ENCODE data around the gene PLCB1. TPM values are rescaled to one million over a fixed set of nuclear protein-coding genes. Genes with fewer than 3 reads are reported as not detected.

Gene PLCB1
- total and polyA plus RNA-seq, 2 donors (not counting 3 experiments of a cell fraction or from before 2014, with no cell fraction given): 10.2 to 53.4 TPM

DNA sequence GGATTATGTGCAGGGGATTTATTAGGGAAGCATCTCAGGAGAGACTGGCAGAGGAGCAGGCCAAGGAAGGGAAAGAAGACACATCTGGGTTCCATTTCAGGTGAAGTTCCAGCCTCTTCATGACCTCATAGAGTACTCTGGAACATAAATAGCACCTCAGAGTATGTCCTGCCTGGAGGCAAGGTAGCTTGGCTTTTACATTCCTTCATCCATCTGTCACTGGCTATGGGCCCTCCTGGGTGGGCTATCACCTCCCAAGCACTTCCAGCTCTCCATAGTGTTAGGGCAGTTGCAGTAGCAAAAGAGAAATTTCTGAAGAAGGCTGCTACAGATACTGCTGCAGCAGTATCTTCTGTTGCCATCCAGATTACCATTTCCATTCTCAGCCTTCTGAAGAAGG lies 116.0 kb downstream of the PLCB1 start:
- no TSS peak for BruUV-seq (replicated peaks)
- no peak overlapping the region for H3K4me3 ChIP-seq (replicated peaks in 1 of 3; ENCODE audit: insufficient read depth in 1 of 3, low read depth in 1 of 3, low read length in 3 of 3)
- H3K9me3 ChIP-seq (replicated peaks; ENCODE audit: control insufficient read depth, insufficient read depth, low read length): no peaks in the 10 kb centered on the region
- H3K79me2 ChIP-seq (ENCODE audit: control insufficient read depth, insufficient read depth, low read length): no peaks in the 10 kb centered on the region
- no peaks in the 10 kb centered on the region for H3K27me3 ChIP-seq (ENCODE audit: control insufficient read depth in 2 of 2, insufficient read depth in 2 of 2, low read length in 2 of 2)
- ChIA-PET CTCF (interaction anchor here (2.1 kb wide), 1 partner anchor 116 kb away, joined by 5 read pairs; the partner anchor contains the start of gene PLCB1), POLR2A (no interaction called here)
- no peak overlapping the region for H3K9ac ChIP-seq (replicated peaks; ENCODE audit: extremely low read depth, insufficient read depth, low read length)
- peaks cover 10% of the 10 kb centered on the region for H3K4me1 ChIP-seq (ENCODE audit: control insufficient read depth, extremely low read depth, insufficient read depth, low read length)
- FAIRE-seq (no peak), DNase-seq (ENCODE audit: low read depth, low spot score) (no peak)
- no peaks in the 10 kb centered on the region for H4K20me1 ChIP-seq (replicated peaks; ENCODE audit: control insufficient read depth, extremely low read depth, insufficient read depth, low read length)
- no peaks in the 10 kb centered on the region for H3K36me3 ChIP-seq (ENCODE audit: control insufficient read depth in 2 of 2, extremely low read depth in 1 of 2, insufficient read depth in 2 of 2, low read length in 2 of 2)
- TF ChIP-seq POLR2A (IDR thresholded peaks at IDR 0.05; ENCODE audit: low read depth, low read length) (no peak), GATA2 (IDR thresholded peaks at IDR 0.05; ENCODE audit: insufficient read depth, insufficient read length, low read depth, low read length) (no peak), FOS (IDR thresholded peaks at IDR 0.05; ENCODE audit: borderline replicate concordance, insufficient read depth, low read length) (no peak), POLR2AphosphoS5 (IDR thresholded peaks at IDR 0.05; ENCODE audit: insufficient read depth, low read depth, low read length) (no peak), MYC (IDR thresholded peaks at IDR 0.05; ENCODE audit: low read depth, low read length) (no peak), EZH2 (IDR thresholded peaks at IDR 0.05; ENCODE audit: borderline replicate concordance, low read depth, low read length, severe bottlenecking) (no peak), JUN (IDR thresholded peaks at IDR 0.05; ENCODE audit: borderline replicate concordance, insufficient read depth, insufficient read length, low read depth) (no peak)
- TF ChIP-seq, protein P1, sequence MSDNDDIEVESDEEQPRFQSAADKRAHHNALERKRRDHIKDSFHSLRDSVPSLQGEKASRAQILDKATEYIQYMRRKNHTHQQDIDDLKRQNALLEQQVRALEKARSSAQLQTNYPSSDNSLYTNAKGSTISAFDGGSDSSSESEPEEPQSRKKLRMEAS (IDR thresholded peaks at IDR 0.05; ENCODE audit: insufficient read depth, insufficient read length): no peak
- TF ChIP-seq, protein P2, sequence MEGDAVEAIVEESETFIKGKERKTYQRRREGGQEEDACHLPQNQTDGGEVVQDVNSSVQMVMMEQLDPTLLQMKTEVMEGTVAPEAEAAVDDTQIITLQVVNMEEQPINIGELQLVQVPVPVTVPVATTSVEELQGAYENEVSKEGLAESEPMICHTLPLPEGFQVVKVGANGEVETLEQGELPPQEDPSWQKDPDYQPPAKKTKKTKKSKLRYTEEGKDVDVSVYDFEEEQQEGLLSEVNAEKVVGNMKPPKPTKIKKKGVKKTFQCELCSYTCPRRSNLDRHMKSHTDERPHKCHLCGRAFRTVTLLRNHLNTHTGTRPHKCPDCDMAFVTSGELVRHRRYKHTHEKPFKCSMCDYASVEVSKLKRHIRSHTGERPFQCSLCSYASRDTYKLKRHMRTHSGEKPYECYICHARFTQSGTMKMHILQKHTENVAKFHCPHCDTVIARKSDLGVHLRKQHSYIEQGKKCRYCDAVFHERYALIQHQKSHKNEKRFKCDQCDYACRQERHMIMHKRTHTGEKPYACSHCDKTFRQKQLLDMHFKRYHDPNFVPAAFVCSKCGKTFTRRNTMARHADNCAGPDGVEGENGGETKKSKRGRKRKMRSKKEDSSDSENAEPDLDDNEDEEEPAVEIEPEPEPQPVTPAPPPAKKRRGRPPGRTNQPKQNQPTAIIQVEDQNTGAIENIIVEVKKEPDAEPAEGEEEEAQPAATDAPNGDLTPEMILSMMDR (IDR thresholded peaks at IDR 0.05; ENCODE audit: extremely low read depth in 1 of 2, insufficient read depth in 1 of 2, low read depth in 1 of 2, low read length in 2 of 2): no peak
- H3K4me2 ChIP-seq (ENCODE audit: insufficient read depth, low read length): no peak overlapping the region
- intact Hi-C loops (cut with micrococcal nuclease): no loop called here
- dilution Hi-C loops (cut with MboI; ENCODE audit: extremely low pct_ligation_motif_present, low sequenced_read_pairs): no loop called here
- H3K9me1 ChIP-seq (replicated peaks; ENCODE audit: control insufficient read depth, extremely low read depth, insufficient read depth, low read length): no peaks in the 10 kb centered on the region
- no peak overlapping the region for H2AFZ ChIP-seq (ENCODE audit: low read depth, low read length)
- no peak overlapping the region for H3K27ac ChIP-seq (ENCODE audit: insufficient read depth, low read depth, low read length)
